Measurements from ENCODE around the gene RDH8.

DNA sequence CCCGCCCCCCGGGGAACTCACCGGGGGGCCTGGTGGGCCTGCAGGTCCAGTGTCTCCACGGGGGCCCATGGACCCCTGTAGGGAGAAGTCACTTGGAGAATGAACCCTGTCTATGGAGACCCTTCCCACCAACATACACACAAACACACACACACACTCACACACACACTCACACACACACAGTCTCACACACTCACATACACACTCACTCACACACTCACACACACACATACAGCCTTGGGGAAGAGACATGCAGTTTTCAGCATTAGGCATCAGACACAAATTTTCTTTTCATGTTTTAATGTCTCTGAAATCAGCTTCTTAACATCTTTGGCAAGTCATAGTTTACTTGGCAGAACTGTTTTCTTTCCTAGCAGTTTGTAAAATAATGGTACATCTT is 46.0 kb upstream of the RDH8 start:
- TF ChIP-seq, protein P1, sequence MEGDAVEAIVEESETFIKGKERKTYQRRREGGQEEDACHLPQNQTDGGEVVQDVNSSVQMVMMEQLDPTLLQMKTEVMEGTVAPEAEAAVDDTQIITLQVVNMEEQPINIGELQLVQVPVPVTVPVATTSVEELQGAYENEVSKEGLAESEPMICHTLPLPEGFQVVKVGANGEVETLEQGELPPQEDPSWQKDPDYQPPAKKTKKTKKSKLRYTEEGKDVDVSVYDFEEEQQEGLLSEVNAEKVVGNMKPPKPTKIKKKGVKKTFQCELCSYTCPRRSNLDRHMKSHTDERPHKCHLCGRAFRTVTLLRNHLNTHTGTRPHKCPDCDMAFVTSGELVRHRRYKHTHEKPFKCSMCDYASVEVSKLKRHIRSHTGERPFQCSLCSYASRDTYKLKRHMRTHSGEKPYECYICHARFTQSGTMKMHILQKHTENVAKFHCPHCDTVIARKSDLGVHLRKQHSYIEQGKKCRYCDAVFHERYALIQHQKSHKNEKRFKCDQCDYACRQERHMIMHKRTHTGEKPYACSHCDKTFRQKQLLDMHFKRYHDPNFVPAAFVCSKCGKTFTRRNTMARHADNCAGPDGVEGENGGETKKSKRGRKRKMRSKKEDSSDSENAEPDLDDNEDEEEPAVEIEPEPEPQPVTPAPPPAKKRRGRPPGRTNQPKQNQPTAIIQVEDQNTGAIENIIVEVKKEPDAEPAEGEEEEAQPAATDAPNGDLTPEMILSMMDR (IDR thresholded peaks at IDR 0.05) = no peak
- TF ChIP-seq POLR2A (IDR thresholded peaks at IDR 0.05) = no peak
- no peak for TF ChIP-seq EP300 (IDR thresholded peaks at IDR 0.05)
- TF ChIP-seq POLR2AphosphoS5 (IDR thresholded peaks at IDR 0.05) = no peak
